ENCODE measurements around the gene CD22.

Gene CD22

DNA sequence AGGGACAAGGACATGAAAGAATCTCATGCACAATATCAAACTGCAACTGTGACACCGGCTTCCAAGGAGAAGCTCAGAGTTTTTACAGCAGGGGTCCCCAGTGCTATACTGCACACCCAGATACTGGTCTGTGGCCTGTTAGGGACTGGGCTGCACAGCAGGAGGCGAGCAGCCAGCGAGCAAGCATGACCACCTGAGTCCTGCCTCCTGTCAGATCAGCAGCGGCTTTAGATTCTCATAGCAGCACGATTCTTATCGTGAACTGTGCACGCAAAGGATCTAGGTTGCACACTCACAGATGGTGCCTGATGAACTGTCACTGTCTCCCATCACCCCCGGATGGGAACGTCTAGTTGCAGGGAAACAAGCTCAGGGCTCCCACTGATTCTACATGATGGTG is 13.1 kb upstream of the CD22 start:
- no peak for DNase-seq

DNA sequence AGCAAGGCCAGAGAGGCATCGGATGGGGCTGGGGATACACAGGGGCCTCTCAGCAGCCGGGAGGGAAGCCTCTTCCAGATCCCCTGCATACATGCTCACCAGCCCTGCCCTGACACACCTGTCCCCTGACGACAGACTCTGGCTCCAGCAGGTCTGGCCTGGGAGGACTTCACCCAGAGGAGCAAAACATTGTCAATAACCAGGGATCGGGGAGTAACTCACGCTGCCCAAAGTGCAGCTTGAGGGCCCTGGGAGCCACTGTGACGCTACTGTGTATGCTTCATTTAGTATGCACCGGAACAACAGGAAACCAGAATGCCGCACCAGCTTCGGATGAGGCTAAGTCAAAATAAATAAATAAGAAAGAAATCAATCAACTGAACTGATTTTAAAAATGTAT is 12.4 kb upstream of the CD22 start:
- no peak for DNase-seq

DNA sequence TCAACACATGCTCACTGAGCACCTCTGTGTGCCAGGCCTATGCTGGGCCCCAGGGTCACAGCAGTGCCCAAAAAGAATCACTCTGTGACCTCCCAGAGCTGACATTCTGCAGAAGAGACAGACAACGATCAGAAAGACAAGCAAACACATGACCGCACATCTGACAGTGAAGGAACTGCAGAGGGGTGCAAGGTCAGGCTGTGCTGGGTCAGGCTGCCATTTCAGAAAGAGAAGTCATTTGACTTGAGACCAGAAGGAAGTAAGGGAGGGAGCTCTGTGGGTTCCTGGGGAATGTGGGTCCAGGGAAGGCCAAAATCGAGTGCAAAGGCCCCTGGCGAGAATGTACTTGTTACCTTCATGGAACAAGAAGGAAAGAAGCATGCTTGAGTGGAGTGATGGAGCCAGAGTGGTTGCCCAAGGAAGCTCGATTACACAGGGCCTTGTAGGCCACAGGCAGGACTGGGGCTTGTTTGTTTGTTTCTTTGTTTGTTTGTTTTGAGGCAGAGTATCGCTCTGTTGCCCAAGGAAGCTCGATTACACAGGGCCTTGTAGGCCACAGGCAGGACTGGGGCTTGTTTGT is 11.4 kb upstream of the CD22 start:
- no peak for DNase-seq

DNA sequence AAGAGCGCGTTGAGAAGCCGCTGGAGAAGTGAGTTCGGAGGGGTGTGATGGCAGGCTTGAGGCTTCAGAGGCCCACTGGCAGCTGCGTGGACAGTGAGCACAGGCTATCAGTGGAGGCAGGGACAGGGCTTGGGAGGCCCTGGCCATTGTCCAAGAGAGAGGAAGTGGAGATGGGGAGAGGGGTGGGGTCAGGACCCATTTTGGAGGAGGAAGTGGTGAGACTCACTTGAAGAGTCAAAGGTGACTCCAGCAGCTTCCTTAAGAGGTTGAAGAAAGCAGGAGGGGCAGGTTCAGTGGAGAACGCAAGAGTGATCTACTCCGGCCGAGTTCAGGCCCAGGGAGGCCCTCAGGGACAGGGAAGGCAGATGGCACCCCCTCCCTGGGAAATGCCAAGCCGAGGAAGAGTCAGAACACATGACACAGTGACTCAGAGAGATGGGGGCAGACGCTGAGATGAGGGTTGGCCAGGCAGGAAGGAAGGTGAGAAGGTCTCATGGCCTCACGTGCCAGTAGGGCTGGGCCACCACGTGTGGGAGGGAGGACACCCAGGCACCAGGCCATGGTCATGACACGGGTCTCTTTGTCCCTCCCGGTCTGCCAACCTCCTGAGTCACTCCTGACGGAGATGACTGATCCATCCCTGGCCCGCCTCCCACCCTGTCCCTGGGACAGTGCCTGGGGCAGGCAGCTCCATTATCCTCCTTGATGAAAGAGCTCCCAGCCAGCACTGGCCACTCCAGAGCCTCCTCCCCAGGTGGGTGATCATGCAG is 10.1 kb upstream of the CD22 start:
- no peak for DNase-seq

DNA sequence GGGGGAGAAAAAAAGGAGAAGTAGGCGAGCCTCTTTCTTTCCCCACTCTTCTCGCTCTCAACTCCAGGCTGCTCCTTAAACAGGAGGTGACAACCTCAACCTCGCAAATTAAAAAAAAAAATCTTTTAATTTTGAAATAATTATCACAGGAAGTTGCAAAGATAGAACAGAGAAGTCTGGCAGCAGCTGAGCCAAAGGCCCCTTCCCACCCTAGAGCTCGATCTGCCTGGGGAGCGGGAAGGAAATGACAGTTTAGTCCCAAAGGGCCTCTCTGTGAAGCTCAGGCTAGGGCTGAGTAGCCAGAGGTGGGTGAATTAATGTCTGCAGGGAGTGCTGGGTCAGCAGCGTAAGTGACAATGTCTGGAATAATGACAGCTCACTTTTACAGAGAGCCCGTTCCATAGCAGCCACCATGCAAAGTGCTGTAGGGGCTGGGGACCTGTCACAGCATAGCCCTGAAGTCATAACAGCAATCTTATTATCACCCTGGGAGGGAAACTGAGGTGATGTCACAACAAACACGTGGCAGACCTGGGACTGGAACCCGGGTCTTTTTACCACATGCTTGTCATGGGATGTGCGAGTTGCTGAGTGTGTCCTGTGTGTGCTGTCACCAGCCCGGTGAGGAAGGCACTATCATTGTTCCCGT is 8.8 kb upstream of the CD22 start:
- DNase-seq: no peak

DNA sequence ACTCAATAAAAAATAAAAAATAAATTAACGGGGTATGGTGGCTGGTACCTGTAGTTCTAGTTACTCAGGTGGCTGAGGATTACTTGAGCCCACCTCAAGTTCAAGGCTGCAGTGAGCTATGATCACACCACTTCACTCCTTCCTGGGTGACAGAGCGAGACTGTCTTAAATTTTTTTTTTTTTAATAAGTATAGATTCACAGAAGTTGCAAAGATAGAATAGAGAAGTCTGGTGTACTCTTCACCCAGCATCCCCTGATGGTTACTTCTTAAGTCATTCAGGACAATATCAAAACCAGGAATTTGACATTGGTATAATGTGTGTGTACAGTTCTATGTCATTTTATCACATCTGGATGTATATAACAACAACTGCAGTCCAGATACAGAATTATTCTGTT is 7.7 kb upstream of the CD22 start:
- DNase-seq: no peak

DNA sequence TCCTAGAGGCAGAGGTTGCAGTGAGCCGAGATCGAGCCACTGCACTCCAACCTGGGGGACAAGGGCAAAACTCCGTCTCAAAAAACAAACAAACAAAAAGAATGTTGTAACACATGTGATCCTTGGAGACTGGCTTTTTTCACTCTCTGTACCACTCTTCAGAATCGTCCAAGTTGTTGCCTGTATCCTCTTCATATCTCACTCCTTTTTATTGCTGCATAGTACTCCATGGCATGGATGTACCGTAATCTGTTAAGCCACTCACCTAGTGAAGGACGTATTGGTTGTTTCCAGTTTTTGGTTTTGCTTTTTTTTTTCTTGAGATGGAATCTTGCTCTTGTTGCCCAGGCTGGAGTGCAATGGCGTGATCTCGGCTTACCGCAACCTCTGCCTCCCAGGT is 7.0 kb upstream of the CD22 start:
- DNase-seq: no peak

DNA sequence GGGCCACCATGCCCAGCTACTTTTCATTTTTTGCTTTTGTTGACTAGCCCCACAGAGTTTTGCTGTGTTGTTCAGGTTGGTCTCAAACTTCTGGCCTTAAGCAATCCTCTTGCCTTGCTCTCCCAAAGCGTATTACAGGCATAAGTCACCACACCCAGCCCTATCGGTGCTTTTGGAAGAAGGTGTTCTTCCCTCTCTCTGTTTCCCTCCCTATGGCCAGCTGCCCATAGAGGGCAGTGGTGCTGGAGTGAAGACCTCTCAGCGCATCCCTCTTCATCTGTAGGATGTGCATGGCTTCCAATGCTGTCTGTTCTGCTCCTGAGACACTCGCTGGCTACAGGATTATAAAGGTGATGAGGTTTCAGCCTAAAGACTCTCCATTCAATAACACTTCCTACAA is 1.3 kb upstream of the CD22 start:
- no peak for DNase-seq

DNA sequence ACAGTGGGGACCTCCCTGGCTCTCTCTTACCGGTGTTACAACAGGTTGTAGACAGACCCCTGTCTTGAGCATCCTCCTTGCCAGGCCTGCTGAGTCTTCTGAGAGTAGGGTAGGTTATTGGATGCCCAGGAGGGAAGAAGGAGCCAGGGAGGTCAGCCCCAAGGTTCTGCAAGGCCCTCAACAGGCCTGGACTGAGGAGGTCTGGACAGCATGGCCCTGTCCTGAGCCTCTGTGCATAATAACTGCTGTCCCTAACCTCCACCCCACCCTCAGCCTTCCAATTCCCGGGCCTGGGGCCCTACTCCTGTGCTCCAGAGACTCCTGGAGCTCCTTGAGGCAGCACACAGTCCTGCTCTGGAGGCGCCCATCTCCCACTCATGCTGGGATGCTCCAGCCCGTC is 336 bp downstream of the CD22 start:
- no peak for DNase-seq

DNA sequence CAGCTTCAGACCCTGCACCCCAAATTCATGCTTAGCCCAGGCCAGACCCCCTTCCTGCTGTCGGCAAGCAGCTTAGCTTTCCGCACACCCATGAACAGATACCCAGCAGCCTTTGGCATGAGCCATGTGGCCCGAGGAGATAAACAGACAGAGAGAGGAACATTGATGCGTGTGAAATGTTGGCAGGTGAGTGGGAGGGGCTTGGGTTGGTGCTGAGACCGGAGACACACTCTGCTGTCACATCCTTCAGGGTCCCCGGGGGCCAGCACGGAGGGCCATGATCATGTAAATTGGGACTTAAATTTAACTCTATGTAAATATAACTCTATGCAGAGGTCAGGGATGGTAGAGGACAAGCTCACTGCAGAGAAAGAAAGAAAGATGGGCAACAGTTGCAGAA is 1.5 kb downstream of the CD22 start:
- no peak for DNase-seq

DNA sequence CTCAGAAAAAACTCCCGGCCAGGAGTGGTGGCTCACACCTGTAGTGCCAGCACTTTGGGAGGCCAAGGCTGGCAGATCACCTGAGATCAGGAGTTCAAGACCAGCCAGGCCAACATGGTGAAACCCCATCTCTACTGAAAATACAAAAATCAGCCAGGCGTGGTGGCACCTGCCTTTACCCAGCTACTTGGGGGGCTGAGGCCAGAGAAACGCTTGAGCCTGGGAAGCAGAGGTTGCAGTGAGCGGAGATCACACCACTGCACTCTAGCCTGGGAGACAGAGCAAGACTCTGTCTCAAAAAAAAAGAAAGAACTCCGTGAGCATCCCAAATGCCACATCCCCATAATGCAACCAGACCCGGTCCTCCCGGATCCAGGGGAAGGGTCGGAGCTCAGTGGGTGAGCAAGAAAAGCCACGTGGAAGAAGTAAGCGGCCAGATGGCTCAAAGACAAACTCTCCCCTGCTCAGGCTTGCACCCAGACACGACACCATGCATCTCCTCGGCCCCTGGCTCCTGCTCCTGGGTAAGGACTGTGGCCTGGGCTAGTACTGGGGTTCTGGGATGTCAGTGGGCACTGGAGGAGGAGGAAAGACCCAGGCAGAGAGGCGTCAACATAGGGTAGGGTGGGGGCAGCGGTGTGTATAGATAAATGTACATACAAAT is 2.7 kb downstream of the CD22 start:
- DNase-seq: no peak

DNA sequence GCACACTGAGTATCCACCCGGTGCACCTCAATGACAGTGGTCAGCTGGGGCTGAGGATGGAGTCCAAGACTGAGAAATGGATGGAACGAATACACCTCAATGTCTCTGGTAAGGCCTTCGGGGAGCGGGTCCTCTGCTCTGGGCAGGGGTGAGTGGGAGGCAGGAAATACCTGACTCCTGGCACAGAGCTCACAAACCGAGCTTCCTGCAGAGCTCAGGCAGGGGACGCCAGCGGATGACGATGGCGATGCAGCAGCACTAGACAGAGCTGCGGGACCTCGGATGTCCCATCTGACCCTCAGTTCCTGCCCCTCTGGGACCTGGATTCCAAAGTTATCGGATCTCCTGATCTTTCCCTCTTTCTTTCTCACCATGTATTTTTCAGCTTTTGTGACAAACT is 3.8 kb downstream of the CD22 start:
- DNase-seq: no peak

DNA sequence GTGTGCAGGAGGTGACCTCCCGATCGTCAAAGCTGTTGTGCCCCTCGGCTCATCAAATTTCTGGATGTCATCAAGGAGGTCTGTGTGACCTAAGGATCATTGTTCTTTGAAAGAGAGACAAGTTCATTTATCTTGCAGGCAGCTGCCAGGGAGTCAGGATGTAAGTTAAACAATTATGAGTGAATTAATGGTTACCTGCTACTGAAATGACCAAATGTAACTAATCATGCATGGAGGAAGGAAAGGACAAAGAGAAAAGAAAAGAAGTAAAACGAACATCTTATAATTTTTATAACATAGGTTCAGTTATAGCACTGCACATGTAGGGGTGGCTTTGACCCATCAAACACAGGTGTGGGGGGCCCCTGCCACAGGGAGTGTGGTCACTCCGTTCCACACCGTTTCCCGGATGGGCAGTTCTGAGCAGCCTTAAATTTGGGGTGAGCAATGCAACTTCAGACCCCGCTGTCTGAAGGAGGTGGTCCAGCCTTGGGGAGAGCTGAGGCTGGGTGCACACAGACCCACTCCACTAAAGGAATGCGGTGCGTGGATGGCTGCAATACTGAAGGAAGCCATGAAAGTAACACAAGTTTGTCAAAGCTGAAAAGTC is 5.3 kb downstream of the CD22 start:
- DNase-seq: no peak

DNA sequence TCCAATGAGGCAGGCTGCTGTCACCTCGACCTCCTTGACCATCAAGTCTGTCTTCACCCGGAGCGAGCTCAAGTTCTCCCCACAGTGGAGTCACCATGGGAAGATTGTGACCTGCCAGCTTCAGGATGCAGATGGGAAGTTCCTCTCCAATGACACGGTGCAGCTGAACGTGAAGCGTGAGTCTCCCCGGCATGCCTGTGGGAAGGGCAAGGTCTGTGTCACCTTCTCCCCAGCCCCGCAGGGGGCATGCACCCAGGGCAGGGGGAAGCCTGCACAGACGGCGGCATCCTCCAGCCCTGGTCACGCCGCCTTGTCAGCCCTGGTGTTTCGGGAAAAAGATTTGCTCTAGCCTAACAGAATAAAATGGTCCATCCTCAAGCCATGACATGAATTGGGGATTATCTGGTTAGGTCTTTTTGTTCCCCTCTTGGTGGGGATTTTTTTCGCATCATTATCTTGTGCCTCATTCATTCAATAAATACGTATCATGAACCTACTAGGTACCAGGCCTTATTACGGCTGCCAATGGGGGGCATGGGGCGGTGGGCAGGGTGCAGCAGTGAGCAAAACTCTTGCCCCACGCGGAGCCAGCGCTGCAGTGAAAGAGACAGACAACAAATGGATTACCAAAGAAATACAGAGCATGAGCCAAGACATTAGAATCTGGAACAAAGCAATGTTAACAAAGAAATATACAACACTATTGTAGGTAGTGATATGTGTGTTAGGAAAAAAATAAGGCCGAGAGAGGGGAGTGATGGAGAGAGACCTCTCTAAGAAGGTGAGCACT is 7.4 kb downstream of the CD22 start:
- no peak for DNase-seq

DNA sequence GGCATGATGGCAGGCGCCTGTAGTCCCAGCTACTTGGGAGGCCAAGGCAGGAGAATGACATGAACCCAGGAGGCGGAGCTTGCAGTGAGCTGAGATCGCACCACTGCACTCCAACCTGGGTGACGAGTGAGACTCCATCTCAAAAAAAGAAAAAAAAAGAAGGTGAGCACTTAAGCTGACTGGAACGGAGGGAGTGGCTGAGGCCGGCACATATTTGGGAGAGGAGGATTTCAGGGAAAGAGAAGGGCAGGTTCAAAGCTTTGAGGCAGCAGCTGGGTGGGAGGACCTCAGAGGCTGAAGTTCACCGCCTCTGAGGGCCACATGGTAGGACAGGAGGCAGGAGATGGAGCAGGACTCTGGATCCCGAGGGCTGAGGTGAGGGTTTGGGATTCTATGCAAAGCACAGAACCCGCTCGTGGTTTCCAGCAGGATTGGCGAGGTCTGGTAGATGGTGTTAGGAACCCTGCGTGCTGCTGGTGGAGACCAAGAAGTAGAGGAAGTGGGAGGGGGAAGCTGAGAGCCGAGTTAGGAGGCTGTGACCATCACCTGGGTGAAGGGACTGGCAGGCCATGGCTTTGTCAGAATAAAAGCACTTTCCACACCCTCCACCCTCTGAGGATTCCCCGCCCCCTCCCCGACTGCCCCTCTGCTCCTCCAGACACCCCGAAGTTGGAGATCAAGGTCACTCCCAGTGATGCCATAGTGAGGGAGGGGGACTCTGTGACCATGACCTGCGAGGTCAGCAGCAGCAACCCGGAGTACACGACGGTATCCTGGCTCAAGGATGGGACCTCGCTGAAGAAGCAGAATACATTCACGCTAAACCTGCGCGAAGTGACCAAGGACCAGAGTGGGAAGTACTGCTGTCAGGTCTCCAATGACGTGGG is 8.4 kb downstream of the CD22 start:
- no peak for DNase-seq

DNA sequence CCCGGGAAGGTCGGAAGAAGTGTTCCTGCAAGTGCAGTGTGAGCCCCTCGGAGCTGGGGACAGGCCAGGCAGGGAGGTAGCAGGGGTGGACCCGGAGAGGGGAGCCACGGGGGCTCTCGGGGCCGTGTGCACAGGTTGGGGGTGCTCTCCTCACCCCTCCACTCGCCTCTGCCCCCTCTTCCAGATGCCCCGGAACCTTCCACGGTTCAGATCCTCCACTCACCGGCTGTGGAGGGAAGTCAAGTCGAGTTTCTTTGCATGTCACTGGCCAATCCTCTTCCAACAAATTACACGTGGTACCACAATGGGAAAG is 9.0 kb downstream of the CD22 start:
- DNase-seq: no peak

DNA sequence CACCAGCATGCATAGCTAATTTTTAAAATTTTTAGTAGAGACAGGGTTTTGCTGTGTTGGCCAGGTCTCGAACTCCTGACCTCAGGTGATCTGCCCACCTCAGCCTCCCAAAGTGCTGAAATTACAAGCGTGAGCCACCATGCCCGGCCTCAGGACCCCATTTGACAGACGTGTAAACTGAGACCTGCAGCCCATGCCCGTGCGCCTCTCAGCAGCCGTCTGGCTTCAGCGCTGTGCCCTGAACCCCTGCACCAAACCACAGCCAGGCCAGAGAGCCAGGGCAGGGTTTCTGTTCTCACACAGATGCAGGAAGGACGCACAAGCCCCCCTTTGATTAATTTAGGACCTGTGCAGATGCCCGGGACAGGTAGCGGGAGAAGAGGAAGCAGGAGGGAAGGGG is 11.4 kb downstream of the CD22 start:
- no peak for DNase-seq

DNA sequence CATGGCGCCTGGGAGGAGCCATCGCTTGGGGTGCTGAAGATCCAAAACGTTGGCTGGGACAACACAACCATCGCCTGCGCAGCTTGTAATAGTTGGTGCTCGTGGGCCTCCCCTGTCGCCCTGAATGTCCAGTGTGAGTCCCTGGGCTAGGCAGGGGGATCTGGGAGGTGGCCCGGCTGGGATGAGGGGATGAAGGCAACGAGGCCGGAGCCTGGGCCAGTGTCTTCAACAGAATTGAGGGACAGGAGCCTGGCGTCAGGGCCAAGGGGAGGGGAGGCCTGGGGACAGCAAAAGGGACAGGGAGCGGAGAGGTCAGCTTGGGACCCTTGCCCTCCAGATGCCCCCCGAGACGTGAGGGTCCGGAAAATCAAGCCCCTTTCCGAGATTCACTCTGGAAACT is 12.0 kb downstream of the CD22 start:
- no peak for DNase-seq

DNA sequence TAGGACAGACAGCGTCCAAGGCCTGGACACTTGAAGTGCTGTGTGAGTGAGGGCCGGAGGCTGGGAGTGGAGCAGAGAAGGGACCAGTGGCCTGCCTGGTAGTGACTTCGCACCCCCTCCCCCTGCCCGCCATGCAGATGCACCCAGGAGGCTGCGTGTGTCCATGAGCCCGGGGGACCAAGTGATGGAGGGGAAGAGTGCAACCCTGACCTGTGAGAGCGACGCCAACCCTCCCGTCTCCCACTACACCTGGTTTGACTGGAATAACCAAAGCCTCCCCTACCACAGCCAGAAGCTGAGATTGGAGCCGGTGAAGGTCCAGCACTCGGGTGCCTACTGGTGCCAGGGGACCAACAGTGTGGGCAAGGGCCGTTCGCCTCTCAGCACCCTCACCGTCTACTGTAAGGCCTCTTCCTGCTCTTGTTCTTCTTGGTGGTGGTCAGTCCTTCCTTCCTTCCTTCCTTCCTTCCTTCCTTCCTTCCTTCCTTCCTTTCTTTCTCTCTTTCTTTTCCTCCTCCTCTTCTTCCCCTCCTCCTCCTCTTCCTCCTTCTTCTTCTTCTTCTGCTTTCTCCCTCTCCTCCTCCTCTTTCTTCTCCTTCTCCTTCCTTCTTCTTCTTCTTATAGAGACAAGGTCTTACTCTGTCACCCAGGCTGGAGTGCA is 12.7 kb downstream of the CD22 start:
- DNase-seq: no peak

DNA sequence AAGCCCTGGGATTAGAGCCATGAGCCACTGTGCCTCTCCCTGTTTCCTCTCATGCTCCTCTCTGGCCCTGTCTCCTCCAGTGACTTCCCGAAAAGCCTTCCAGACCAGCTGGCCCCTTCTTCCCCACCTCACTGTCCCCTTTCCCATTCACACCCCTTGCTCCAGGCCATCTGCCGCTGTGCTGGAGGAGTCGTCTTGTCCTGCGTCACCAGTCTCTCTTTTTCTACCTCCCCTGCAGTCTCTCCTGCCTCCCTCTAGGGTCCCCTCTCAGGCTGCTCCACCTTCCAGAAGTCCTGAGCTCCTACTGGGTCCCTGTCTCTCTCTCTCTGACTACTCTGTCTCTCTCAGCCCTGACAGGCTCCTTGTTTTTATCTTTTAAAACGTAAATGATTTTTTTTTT is 13.4 kb downstream of the CD22 start:
- no peak for DNase-seq

DNA sequence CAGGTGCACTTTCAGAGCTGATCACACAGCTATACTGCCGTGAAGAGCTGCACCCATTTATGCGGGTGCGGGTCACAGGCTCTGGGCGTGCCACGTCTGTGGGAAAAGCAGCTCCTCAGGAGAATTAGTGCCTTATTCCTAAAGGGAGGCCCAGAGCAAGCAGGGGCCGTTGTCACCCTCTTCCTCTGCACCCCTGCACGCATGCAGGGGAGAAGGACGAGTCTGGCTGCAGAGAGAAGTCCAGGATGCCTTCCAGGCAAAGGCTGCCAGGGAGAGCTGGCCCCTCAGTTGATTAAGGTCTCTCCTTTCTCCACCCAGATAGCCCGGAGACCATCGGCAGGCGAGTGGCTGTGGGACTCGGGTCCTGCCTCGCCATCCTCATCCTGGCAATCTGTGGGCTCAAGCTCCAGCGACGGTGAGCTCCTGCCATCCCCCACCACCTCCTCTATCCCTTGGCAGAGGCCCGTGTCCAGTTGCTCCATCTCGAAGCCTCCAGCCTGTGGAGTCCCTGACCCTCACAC is 15.6 kb downstream of the CD22 start:
- no peak for DNase-seq

Measured in NCI-H187 treated with DMSO at 0.1 percent for 48 hours (cell line).